GM19025 (cell line): ENCODE data around the gene CGREF1.

Source experiments
- ATAC-seq: cut with Tn5 transposase; IDR thresholded peaks from one replicate; pipeline ENCODE4 v1.9.1; 2021; ENCODE audit warnings: mild to moderate bottlenecking, low read depth, moderate library complexity; ENCODE audit not compliant: unreplicated experiment

The CGREF1 gene, protein sequence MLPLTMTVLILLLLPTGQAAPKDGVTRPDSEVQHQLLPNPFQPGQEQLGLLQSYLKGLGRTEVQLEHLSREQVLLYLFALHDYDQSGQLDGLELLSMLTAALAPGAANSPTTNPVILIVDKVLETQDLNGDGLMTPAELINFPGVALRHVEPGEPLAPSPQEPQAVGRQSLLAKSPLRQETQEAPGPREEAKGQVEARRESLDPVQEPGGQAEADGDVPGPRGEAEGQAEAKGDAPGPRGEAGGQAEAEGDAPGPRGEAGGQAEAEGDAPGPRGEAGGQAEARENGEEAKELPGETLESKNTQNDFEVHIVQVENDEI

GRCh38 chr2:27118525-27119329 is at the start of gene CGREF1:
TSS of gene CGREF1 (minus strand) at chr2:27119128. CDS start at chr2:27104366, 14,762 bp downstream.
- no peak for ATAC-seq

- ATAC-seq: no peak
Measured at GRCh38 chr2:27164960-27165763, 46.2 kb upstream of the CGREF1 start.

- ATAC-seq: no peak
Measured at GRCh38 chr2:27162151-27163121, 43.5 kb upstream of the CGREF1 start.

- no peak for ATAC-seq
Measured at GRCh38 chr2:27160191-27160590, 41.3 kb upstream of the CGREF1 start.

GRCh38 chr2:27159271-27159670 is 40.3 kb upstream of the CGREF1 start:
- ATAC-seq: no peak

DNA sequence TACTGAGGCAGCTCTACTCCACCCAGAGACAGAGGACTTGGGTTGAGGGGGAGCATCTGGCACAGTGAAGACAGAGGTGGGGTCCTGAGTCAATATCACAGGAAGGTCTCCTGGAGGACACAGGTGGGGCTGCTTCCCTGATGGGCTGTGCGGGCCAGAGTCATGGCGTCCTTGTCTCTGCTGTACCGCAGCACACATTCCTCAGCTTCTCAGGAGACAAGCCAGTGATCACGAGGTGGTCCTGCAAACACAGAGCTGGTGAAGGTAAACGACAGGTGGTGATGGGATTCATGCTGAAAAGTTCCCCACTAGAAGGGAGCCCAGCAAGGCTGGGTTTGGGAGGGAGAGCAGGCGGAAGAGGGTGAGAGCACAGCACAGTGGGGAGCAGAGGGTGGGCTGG is 39.5 kb upstream of the CGREF1 start:
- no peak for ATAC-seq

- no peak for ATAC-seq
Measured at GRCh38 chr2:27155069-27155520, 36.2 kb upstream of the CGREF1 start.

DNA sequence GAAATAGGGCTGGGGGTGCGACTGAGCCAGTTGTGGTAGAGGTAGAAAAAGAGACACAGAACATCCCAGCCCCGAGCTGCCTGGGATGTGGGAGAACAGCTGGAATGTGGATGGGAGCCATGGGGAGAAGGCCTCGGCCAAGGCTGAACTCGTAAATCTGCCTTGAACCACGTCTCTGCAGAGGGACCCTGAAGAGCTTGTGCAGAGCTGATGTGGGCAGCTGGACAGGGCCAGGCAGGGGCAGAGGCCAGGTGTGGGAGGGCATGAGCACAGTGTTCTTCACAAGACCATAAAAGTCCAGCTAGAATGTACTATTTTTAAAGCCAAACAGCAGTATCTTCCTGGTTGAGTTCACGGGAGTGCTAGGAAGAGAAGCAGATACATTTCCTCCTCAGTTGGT is 35.6 kb upstream of the CGREF1 start:
- no peak for ATAC-seq

GRCh38 chr2:27152796-27153464 is 34.0 kb upstream of the CGREF1 start:
- no peak for ATAC-seq

DNA sequence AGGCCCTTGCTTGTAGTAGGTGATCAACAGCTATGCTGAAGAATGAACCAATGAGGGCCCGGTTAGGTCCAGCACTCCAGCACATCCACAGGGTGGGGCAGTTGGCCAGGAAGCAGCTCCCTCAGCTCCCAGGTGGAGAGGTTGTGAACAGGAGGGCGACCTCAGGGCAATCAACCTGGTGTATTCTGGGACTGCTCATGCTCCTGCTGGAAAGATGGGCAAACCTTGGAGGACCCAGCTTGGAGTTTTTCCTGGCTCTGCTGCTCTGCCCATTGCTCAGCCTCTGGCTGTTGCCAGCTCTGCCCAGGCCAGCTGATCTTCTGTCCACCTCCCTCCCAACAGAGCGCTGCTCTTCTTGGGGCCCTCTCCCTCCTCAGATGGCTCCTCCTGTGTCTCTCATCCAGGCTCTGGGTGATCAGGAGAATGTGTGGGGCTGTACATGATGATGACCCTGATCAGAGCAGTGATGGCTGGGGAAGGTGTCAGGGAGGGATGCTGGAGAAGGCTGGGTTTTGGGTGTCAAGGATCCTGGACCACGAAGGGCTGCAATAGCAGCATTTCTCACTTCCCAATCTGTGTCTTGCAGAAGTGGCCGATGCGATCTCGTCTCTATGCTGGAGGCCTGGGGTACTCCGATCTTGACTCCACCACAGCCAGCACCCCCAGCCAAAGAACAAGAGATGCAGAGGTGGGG is 33.3 kb upstream of the CGREF1 start:
- ATAC-seq: no peak

DNA sequence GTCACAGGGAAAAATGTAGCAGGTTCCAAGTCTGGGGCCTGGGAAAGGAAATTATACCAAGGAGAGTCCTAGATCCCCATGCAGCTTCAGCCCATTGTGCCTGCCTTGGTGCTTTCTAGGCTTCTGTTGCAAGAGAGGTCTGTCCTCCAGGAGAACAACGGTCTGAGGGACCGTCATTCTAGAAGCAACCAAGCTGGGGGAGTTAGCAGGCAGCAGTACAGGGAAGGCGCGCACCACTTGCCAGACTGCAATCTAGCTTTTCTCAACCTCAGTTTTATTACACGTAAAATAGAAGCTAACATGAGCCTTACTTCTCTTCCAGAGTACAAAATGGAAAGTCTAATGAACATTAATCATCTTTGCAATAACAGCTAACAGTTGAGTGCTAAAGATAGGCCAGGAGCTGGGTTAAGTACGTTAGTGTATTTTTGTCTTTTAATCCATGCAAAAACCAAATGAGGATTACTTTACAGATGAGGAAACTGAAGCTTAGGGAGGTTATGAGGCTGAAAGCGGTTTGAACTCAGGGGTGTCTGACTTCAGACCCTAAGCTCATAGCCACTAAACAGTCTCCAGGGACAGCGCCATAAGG is 31.8 kb upstream of the CGREF1 start:
- no peak for ATAC-seq

DNA sequence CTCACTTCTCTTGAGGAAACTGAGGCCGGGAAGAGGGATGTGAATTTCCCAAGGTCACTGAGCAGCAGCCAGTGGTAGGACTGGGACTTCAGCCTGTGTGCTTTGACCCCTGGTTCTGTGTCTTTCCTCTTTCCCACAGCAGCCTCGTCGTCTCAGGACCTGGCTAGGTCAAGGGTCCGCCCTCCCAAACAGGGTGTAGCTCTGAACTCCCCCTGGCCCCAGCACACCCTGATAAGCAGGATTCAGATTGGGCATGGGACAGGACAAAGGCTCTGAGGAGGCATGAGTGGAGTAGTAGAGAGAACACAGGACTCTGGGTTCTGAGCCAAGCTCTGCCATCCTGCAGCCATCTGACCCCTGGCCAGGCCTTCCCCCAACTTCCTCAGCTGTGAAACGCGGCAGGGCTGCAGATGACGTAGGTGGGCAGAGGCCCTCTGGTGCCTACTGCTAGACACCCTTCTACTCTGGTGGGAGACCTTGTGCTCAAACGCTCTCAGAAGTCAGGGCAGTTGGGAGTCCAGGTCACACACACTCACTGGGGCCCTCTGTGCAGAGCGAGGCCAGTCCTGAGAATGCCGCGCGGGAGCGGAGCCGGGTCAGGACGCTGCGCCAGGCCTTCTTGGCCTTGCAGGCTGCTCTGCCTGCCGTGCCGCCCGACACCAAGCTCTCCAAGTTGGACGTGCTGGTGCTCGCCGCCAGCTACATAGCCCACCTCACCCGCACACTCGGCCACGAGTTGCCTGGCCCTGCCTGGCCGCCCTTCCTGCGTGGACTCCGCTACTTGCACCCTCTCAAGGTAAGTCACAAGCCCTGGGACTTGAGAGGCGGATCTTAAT is 30.9 kb upstream of the CGREF1 start:
- ATAC-seq: no peak

GRCh38 chr2:27148801-27149439 is 30.0 kb upstream of the CGREF1 start, which contains the start of gene TCF23:
TSS of gene TCF23 (plus strand) at chr2:27149004. CDS start at chr2:27149134, 130 bp downstream.
- ATAC-seq: no peak

- no peak for ATAC-seq
Measured at GRCh38 chr2:27147935-27148334, 29.0 kb upstream of the CGREF1 start.

GRCh38 chr2:27145682-27146081 is 26.8 kb upstream of the CGREF1 start:
- no peak for ATAC-seq

DNA sequence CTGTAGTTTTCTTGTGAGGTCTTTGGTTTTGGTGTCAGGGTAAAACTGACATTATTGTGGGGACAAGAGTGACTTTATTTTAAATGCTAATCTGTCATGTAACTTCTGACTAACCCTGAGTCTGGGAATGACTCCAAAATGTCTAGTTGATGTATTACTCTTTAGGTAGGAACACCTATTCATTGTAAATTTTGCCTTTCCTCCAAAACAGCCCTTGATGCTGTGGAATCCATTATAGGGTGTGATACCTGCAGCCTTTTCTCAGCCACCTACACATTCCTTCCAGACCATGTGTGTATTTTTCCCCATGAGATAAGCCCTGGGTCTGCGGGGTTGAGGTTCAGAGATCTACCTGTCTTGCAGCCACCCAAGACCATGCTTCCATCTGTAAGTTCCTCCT is 24.4 kb upstream of the CGREF1 start:
- ATAC-seq: no peak

- no peak for ATAC-seq
Measured at GRCh38 chr2:27139310-27139709, 20.4 kb upstream of the CGREF1 start, which contains the start of gene PRR30. TSS of gene PRR30 (minus strand) at chr2:27139410. CDS start at chr2:27138329, 1,081 bp downstream.
